22Rv1 (cell line): ENCODE results near the gene SHOC1.

ENCODE experiments used
- H3K27ac ChIP-seq: fragments of 450-650 bp; 2 replicates; pipeline ENCODE4 v1.5.1; 2017
- ZFX ChIP-seq: fragments of 450-650 bp; IDR thresholded peaks from 2 replicates; pipeline ENCODE4 v1.6.1; 2017; ENCODE audit warnings: antibody characterized with exemption, borderline replicate concordance
- TF ChIP-seq, protein P1 (sequence below): fragments of 450-650 bp; IDR thresholded peaks from 2 replicates; pipeline ENCODE4 v1.5.1; 2017; ENCODE audit warnings: mild to moderate bottlenecking

Gene SHOC1

DNA sequence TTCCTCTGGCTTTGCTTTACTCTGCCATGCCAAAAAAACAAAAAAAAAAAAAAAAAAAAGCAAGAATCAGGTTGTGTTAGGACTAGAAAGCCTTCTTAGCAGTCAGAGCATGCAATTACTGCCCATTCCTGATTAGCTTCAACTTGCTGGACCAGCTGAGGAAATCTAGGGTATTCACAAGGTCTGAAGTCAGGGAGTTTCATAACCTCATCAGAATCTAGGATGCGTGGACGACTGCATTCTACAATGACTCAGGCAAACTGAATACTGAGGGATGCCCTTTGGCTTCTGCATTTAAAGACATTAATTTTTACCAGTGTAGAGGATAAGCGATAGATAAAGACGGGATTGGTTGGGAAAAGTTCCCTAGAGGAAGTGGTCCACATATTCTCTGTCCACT, 39.2 kb upstream of the SHOC1 start:
- TF ChIP-seq, protein P1, sequence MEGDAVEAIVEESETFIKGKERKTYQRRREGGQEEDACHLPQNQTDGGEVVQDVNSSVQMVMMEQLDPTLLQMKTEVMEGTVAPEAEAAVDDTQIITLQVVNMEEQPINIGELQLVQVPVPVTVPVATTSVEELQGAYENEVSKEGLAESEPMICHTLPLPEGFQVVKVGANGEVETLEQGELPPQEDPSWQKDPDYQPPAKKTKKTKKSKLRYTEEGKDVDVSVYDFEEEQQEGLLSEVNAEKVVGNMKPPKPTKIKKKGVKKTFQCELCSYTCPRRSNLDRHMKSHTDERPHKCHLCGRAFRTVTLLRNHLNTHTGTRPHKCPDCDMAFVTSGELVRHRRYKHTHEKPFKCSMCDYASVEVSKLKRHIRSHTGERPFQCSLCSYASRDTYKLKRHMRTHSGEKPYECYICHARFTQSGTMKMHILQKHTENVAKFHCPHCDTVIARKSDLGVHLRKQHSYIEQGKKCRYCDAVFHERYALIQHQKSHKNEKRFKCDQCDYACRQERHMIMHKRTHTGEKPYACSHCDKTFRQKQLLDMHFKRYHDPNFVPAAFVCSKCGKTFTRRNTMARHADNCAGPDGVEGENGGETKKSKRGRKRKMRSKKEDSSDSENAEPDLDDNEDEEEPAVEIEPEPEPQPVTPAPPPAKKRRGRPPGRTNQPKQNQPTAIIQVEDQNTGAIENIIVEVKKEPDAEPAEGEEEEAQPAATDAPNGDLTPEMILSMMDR = no peak
- TF ChIP-seq ZFX = no peak

DNA sequence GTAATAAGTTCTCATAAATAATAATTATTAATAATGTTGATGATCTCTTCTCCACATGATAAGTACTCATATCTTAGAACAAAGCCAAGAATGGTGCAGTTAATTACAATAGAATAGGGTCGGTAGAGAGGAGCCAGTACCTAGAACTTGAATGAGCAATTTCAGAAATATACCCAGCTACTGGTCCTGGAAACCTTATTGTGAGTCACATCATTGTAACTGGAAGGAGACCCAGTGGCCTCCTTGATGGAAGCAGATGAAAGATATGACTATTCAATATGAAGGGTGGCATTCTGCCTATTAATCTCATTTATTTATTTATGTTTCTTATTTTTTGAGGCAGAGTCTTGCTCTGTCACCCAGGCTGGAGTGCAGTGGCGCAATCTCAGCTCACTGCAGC, 37.7 kb upstream of the SHOC1 start:
- H3K27ac ChIP-seq = no peak overlapping the region
- TF ChIP-seq ZFX = no peak
- TF ChIP-seq, protein P1 = no peak

More for the DNA sequence above, 39.2 kb upstream of the SHOC1 start:
- H3K27ac ChIP-seq = no peak overlapping the region

DNA sequence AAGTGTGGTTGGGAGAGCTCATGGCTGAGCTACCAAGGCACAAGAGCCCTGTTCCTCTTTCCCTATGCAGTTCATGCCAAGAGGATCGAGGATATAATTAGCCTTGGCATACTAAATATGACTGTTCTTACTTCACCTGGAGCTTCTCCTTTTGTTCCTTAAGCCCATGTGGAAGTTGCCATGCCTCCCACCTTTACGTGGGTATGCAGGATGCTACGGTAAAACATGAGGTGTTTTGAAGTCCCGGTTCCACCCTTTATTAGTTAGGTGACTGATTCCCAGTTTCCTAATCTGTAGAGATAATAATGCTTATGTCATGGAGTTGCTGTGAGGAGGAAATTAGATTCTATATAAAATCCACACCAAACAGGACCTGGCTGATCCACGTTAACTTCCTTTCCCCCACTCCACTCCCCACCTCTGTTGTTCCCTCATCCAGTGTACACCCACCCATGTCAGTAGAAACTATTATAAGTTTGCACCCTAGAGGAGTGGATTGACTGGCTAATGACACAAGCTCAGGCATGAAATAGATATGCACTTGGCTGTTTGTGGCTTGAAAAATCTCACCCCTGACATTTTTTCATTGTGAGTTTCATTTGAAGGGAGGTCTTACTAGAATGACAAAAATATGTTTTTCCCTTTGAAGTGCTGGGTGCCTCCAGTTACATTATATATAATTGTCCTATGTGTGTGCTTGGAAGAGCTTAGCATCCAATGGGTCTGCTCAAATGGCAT, 36.8 kb upstream of the SHOC1 start:
- TF ChIP-seq, protein P1 = no peak
- TF ChIP-seq ZFX = no peak

DNA sequence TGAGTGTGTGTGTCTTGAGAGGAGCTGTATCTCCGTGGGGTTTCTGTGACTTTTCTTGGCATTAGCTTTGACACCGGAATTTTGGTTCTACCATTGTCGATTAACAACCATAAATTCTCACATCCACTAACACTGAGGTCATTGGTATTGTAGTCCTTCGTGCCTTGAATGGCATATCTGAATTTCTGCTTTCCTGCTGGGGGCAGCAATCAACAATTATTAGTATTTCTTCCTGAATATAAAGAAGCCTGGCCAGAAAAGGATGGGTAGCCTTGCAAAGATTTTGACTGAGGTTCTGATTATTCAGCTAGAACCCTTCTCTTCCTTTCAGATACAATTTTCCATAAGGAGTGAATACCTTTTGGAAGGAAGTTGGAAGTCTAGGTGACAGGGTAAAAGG, 33.5 kb upstream of the SHOC1 start:
- TF ChIP-seq, protein P1 = no peak
- no peak for TF ChIP-seq ZFX

More for the DNA sequence above, 36.8 kb upstream of the SHOC1 start:
- H3K27ac ChIP-seq = no peak overlapping the region

DNA sequence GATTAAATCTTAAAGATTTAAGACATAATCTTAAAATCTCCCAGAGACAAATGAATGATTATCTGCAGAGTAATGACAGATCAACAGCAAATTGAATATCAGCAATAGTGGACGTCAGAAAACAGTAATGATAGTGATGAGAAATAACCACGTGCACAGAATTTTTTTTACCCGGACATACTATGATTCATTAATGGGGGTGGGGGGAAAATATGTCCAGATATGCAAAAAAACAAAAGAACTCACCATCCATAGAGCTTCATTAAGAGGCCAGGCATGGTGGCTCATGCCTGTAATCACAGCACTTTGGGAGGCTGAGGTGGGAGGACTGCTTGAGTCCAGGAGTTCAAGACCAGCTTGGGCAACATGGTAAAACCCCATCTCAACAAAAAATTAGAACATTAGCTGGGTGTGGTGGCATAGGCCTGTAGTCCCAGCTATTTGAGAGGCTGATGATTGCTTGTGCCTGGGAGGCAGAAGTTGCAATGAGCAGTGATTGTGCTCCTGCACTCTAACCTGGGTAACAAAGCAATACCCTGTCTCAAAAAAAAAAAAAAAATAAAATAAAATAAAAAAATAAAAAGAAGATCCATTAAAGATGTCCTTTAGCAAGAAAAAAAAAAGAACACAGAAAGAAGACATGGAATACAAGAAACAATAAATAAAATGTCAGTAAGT, 30.9 kb upstream of the SHOC1 start:
- TF ChIP-seq ZFX = no peak
- TF ChIP-seq, protein P1 = no peak
- H3K27ac ChIP-seq = no peak overlapping the region

More for the DNA sequence above, 33.5 kb upstream of the SHOC1 start:
- H3K27ac ChIP-seq = no peak overlapping the region

DNA sequence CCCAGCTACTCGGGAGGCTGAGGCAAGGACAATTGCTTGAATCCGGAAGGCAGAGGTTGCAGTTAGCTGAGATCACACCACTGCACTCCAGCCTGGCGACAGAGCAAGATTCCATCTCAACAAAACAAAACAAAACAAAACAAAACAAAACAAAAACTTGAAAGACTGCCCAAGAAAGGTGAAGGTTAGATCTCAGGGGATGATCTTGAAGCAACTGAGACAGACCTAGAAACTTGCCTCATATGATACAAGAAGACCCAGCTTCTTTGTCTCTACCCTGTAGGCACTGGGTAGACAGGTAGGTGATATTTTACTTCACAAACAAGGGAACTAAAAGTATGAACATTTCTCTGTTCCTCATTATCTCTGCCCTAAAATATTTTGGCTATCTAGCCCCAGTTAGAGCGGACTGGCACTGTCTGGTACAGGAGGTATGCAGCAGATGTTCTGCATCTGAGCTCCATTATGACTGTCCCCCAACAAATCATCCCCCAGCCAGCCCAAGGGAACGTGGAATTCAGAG, 26.3 kb upstream of the SHOC1 start:
- no peak overlapping the region for H3K27ac ChIP-seq
- TF ChIP-seq, protein P1 = no peak
- TF ChIP-seq ZFX = no peak

DNA sequence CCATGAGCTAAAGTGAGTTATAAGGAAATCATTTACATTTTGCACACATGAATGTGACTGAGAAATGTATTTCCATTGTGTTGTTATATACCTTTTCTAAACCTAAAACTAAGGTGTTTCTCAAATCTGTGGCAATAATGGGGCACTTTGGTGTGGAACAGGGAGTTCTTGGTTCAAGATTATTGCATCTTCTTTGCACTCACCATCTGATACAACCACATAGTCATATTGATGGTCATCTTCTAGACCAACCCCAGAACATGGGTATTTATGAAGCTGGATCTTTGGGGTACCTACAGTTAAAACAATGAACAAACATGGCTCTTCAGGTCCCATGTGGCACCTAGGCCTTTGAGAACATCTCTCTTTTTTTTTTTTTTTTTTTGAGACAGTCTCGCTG, 24.6 kb upstream of the SHOC1 start:
- H3K27ac ChIP-seq = no peak overlapping the region
- TF ChIP-seq, protein P1 = no peak
- TF ChIP-seq ZFX = no peak
